DMS53 treated with DMSO at 0.1 percent for 48 hours (cell line): ENCODE results near the gene TOLLIP.
"Not testable (repeated sequence)": the region's sequence is repeated elsewhere in the genome, so short reads cannot be mapped to it uniquely, and the experiment has no call there.

Source experiments
- DNase-seq: peaks from one replicate; lab custom pipeline; 2025; ENCODE audit not compliant: unreplicated experiment; lab: John Stamatoyannopoulos, UW

Gene TOLLIP

GRCh38 chr11:1344056-1344635 is 34.7 kb upstream of the TOLLIP start:
- no peak for DNase-seq

- DNase-seq = no peak
These were observed 34.1 kb upstream of the TOLLIP start for GRCh38 chr11:1343391-1344055.

- no peak for DNase-seq
These were observed 33.5 kb upstream of the TOLLIP start for GRCh38 chr11:1342946-1343345.

GRCh38 chr11:1341928-1342524 is 32.6 kb upstream of the TOLLIP start:
- DNase-seq = peak; percentile 34

GRCh38 chr11:1341226-1341625 is 31.8 kb upstream of the TOLLIP start:
- not testable (repeated sequence) for DNase-seq

- no peak for DNase-seq
These were observed 30.7 kb upstream of the TOLLIP start for GRCh38 chr11:1340111-1340510.

- no peak for DNase-seq
These were observed 29.7 kb upstream of the TOLLIP start for GRCh38 chr11:1339066-1339675.

- DNase-seq = no peak
These were observed 29.0 kb upstream of the TOLLIP start for GRCh38 chr11:1338201-1339065.

GRCh38 chr11:1337647-1338007 is 28.2 kb upstream of the TOLLIP start:
- no peak for DNase-seq

GRCh38 chr11:1336836-1337646 is 27.6 kb upstream of the TOLLIP start:
- no peak for DNase-seq

GRCh38 chr11:1335811-1336761 is 26.7 kb upstream of the TOLLIP start:
- no peak for DNase-seq

- no peak for DNase-seq
These were observed 25.9 kb upstream of the TOLLIP start for GRCh38 chr11:1335264-1335810.

GRCh38 chr11:1333860-1334259 is 24.4 kb upstream of the TOLLIP start:
- DNase-seq = no peak

- DNase-seq = no peak
These were observed 23.8 kb upstream of the TOLLIP start for GRCh38 chr11:1333091-1333772.

GRCh38 chr11:1330473-1330872 is 21.0 kb upstream of the TOLLIP start:
- DNase-seq = no peak

- no peak for DNase-seq
These were observed 17.6 kb upstream of the TOLLIP start for GRCh38 chr11:1327064-1327460.

- peak; percentile 23 for DNase-seq
These were observed 17.1 kb upstream of the TOLLIP start for GRCh38 chr11:1326435-1327063.

GRCh38 chr11:1323774-1324173 is 14.3 kb upstream of the TOLLIP start:
- no peak for DNase-seq
